T-cell (primary cell): Measurements from ENCODE around the gene KIAA1217. TPM values are rescaled to one million over a fixed set of nuclear protein-coding genes. Genes with fewer than 3 reads are reported as not detected.
"Not testable (repeated sequence)": the region's sequence is repeated elsewhere in the genome, so short reads cannot be mapped to it uniquely, and the experiment has no call there.

Experiments used
- ATAC-seq, 4 experiments: fragments of 200-7000 bp in 3 of 4; fragments of 150-1000 bp in 1 of 4; cut with Tn5 transposase; replicated peaks in 1 of 4; 1 replicate in 3 of 4; 2 replicates in 1 of 4; pipeline ENCODE4 v1.10.0; 2021; ENCODE audit warnings: moderate library complexity in 3 of 4, mild to moderate bottlenecking in 2 of 4, moderate number of reproducible peaks in 1 of 4
- CTCF ChIA-PET, 2 donors: fragments of 300-600 bp; sonication (Branson Sonifier 250); formaldehyde crosslinking; loops; one replicate each; lab custom pipeline; 2022; ENCODE audit warnings: antibody characterized with exemption in 2 of 2; lab: Charles Lee
- POLR2A ChIA-PET, 2 donors: fragments of 300-600 bp; sonication (Branson Sonifier 250); formaldehyde crosslinking; loops; one replicate each; lab custom pipeline; 2022; ENCODE audit warnings: antibody characterized with exemption in 2 of 2; lab: Charles Lee
- DNase-seq, 35 experiments: peaks; one replicate each; pipeline versions ENCODE4 v3.0.0 to v3.0.0-alpha.2; 2013 to 2023
- H3K27ac ChIP-seq: one replicate; pipeline ENCODE4 v1.5.1; 2013; ENCODE audit warnings: low read length
- H3K27me3 ChIP-seq, 2 experiments: replicated peaks in 1 of 2; 1 replicate in 1 of 2; 2 replicates in 1 of 2; pipeline versions ENCODE4 v1.6.1 to v1.7.0; 2013; ENCODE audit warnings: low read length in 1 of 2, mixed read lengths in 1 of 2; ENCODE audit not compliant: control insufficient read depth in 2 of 2, insufficient read depth in 2 of 2; ENCODE audit errors: extremely low read depth in 1 of 2
- H3K36me3 ChIP-seq, 2 donors: 1 replicate in 1 of 2; 2 replicates in 1 of 2; pipeline versions ENCODE4 v1.6.1 to v1.7.0; 2013; ENCODE audit warnings: low read length in 1 of 2; ENCODE audit not compliant: control insufficient read depth in 2 of 2, insufficient read depth in 1 of 2; ENCODE audit errors: extremely low read depth in 1 of 2
- H3K4me1 ChIP-seq, 2 experiments: 1 replicate in 1 of 2; 2 replicates in 1 of 2; pipeline versions ENCODE4 v1.6.1 to v1.7.0; 2013; ENCODE audit warnings: low read length in 2 of 2, mixed read lengths in 1 of 2; ENCODE audit not compliant: insufficient read depth in 2 of 2, control insufficient read depth in 1 of 2; ENCODE audit errors: extremely low read depth in 1 of 2
- H3K4me3 ChIP-seq, 2 donors: 1 replicate in 1 of 2; 2 replicates in 1 of 2; pipeline versions ENCODE4 v1.5.1 to v1.7.0; 2013; ENCODE audit warnings: mild to moderate bottlenecking in 2 of 2, low read length in 1 of 2, moderate library complexity in 1 of 2; ENCODE audit not compliant: control insufficient read depth in 1 of 2; ENCODE audit errors: extremely low read depth in 1 of 2
- H3K9me3 ChIP-seq: 2 replicates; pipeline ENCODE4 v1.7.0; 2013
- H3K27ac Mint-ChIP-seq, 2 donors: one replicate each; pipeline ENCODE4 v1.8.0; 2020 to 2021; ENCODE audit warnings: mild to moderate bottlenecking in 2 of 2, mixed read lengths in 2 of 2
- H3K27me3 Mint-ChIP-seq, 2 donors: one replicate each; pipeline ENCODE4 v1.8.0; 2021 to 2022; ENCODE audit warnings: mixed read lengths in 2 of 2
- H3K36me3 Mint-ChIP-seq: one replicate; pipeline ENCODE4 v1.8.0; 2021; ENCODE audit warnings: mixed read lengths
- H3K4me1 Mint-ChIP-seq, 3 donors: one replicate each; pipeline ENCODE4 v1.8.0; 2020 to 2022; ENCODE audit warnings: mixed read lengths in 3 of 3, mild to moderate bottlenecking in 1 of 3
- H3K4me3 Mint-ChIP-seq, 3 donors: one replicate each; pipeline ENCODE4 v1.8.0; 2020 to 2022; ENCODE audit warnings: mild to moderate bottlenecking in 3 of 3, mixed read lengths in 3 of 3, moderate library complexity in 3 of 3
- H3K9me3 Mint-ChIP-seq, 3 donors: one replicate each; pipeline ENCODE4 v1.8.0; 2020 to 2022; ENCODE audit warnings: mixed read lengths in 3 of 3
- WGBS: methylation state at CpG from one replicate; pipeline ENCODE4 v1.1.5; 2013; ENCODE audit warnings: missing lambda C conversion rate; ENCODE audit not compliant: insufficient coverage; 5-methylcytosine and 5-hydroxymethylcytosine counted together
- total RNA-seq, 35 experiments: library from RNA in 6 of 35; stranded (reverse) in 6 of 35; fragments of 120-200 nt in 1 of 35; gene quantifications; one replicate each; pipeline versions ENCODE4 v1.2.1 to v1.2.4 and lab custom pipeline; 2013 to 2026

The KIAA1217 gene
- total RNA-seq, 5 donors from 2014 or later (not counting 1 experiment from before 2014, with no cell fraction given), result 0.12 to 1.2 (median 0.66) TPM; not detected in 1

- H3K9me3 Mint-ChIP-seq, H3K9me3 ChIP-seq, H3K27ac Mint-ChIP-seq, CTCF ChIA-PET, H3K27ac ChIP-seq, H3K27me3 ChIP-seq, H3K4me3 Mint-ChIP-seq, POLR2A ChIA-PET, H3K36me3 Mint-ChIP-seq, H3K4me3 ChIP-seq, H3K4me1 Mint-ChIP-seq, H3K36me3 ChIP-seq, DNase-seq, H3K4me1 ChIP-seq, ATAC-seq: not testable (repeated sequence)
- WGBS, result no CpG with 5 or more reads among the region's 2 CpGs
- peaks cover 3 to 13% of the 10 kb centered on the region in 2 donors for H3K27me3 Mint-ChIP-seq
Measured at GRCh38 chr10:24442641-24443174, 233.8 kb downstream of the KIAA1217 start.

GRCh38 chr10:24444337-24444736, 235.4 kb downstream of the KIAA1217 start:
- no peaks in the 10 kb centered on the region for H3K9me3 Mint-ChIP-seq
- H3K27me3 Mint-ChIP-seq, result peaks cover 3 to 13% of the 10 kb centered on the region in 2 donors
- no peak for ATAC-seq
- no peak overlapping the region for H3K27ac ChIP-seq
- no peaks in the 10 kb centered on the region for H3K9me3 ChIP-seq
- POLR2A ChIA-PET, result no interaction called here
- no peak overlapping the region for H3K27ac Mint-ChIP-seq
- CTCF ChIA-PET, result no interaction called here
- H3K4me1 Mint-ChIP-seq, result peaks cover 0 to 3% (median 2%) of the 10 kb centered on the region in 3 donors
- no peak overlapping the region for H3K4me3 ChIP-seq
- H3K36me3 Mint-ChIP-seq, result no peaks in the 10 kb centered on the region
- peaks cover 0 to 3% of the 10 kb centered on the region in 2 experiments for H3K27me3 ChIP-seq
- no peak for DNase-seq
- 64% methylated on average over 2 of the region's 4 CpGs for WGBS
- no peaks in the 10 kb centered on the region for H3K4me1 ChIP-seq
- no peaks in the 10 kb centered on the region for H3K36me3 ChIP-seq
- no peak overlapping the region for H3K4me3 Mint-ChIP-seq

DNA sequence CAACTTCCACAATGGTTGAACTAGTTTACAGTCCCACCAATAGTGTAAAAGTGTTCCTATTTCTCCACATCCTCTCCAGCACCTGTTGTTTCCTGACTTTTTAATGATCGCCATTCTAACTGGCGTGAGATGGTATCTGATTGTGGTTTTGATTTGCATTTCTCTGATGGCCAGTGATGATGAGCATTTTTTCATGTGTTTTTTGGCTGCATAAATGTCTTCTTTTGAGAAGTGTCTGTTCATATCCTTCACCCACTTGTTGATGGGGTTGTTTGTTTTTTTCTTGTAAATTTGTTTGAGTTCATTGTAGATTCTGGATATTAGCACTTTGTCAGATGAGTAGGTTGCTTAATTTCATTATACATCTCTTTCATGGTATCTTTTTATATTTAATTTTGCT, 237.0 kb downstream of the KIAA1217 start:
- H3K27ac ChIP-seq, H3K4me3 Mint-ChIP-seq, H3K9me3 Mint-ChIP-seq, DNase-seq, H3K27me3 ChIP-seq, CTCF ChIA-PET, H3K4me3 ChIP-seq, H3K36me3 ChIP-seq, H3K27ac Mint-ChIP-seq, POLR2A ChIA-PET, H3K4me1 Mint-ChIP-seq, ATAC-seq, H3K36me3 Mint-ChIP-seq, H3K4me1 ChIP-seq, H3K9me3 ChIP-seq: not testable (repeated sequence)
- no CpG with 5 or more reads among the region's 2 CpGs for WGBS
- H3K27me3 Mint-ChIP-seq, result peaks cover 3 to 15% of the 10 kb centered on the region in 2 donors

DNA sequence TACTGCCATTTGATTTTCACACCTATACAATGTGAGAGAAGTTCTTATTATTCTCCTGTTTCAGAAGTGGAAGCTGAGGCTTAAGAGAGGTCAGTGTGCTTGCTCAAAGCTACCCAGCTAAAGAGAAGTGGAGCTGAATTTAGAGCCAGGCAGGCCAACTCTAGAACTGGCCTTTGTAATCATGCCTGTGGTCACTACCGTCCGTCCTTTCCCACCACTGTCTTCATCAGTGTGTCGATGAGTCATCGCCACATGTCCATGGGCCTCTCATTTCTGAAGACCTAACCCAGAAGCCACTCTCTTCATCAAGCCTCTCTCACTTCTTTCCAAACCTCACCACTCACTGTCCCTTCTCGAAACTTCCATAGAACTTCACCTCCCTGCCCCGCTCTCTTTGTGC, 237.8 kb downstream of the KIAA1217 start:
- ChIA-PET CTCF (interaction anchor here (0.6 kb wide), 2 partner anchors 15 to 71 kb away, joined by 3 to 9 read pairs; no protein-coding TSS in a partner anchor), POLR2A (no interaction called here)
- H3K27ac Mint-ChIP-seq, result no peak overlapping the region
- H3K4me1 ChIP-seq, result peaks cover 2 to 3% of the 10 kb centered on the region in 2 experiments
- H3K9me3 ChIP-seq, result no peaks in the 10 kb centered on the region
- H3K9me3 Mint-ChIP-seq, result no peaks in the 10 kb centered on the region
- no peaks in the 10 kb centered on the region for H3K36me3 Mint-ChIP-seq
- no peak overlapping the region for H3K4me3 Mint-ChIP-seq
- DNase-seq (no peak), ATAC-seq (no peak)
- peaks cover 6 to 20% of the 10 kb centered on the region in 2 donors for H3K27me3 Mint-ChIP-seq
- H3K4me1 Mint-ChIP-seq, result peaks cover 8 to 16% (median 10%) of the 10 kb centered on the region in 3 donors
- no peak overlapping the region for H3K27ac ChIP-seq
- WGBS, result 100% methylated on average over 1 of the region's 6 CpGs
- H3K4me3 ChIP-seq, result no peak overlapping the region
- H3K27me3 ChIP-seq, result peaks cover 0 to 3% of the 10 kb centered on the region in 2 experiments
- H3K36me3 ChIP-seq, result no peaks in the 10 kb centered on the region

- Histone ChIP-seq H3K36me3 (no peaks in the 10 kb centered on the region), H3K4me3 (no peak overlapping the region), H3K27me3 (peaks cover 0 to 3% of the 10 kb centered on the region in 2 experiments), H3K27ac (no peak overlapping the region), H3K9me3 (no peaks in the 10 kb centered on the region), H3K4me1 (peaks cover 2 to 8% of the 10 kb centered on the region in 2 experiments)
- peaks cover 11 to 20% (median 14%) of the 10 kb centered on the region in 3 donors for H3K4me1 Mint-ChIP-seq
- ChIA-PET CTCF (no interaction called here), POLR2A (no interaction called here)
- WGBS, result no CpG with 5 or more reads among the region's 3 CpGs
- H3K27ac Mint-ChIP-seq, result no peak overlapping the region
- H3K27me3 Mint-ChIP-seq, result peaks cover 7 to 19% of the 10 kb centered on the region in 2 donors
- no peak for DNase-seq
- H3K36me3 Mint-ChIP-seq, result no peaks in the 10 kb centered on the region
- H3K9me3 Mint-ChIP-seq, result no peaks in the 10 kb centered on the region
- no peak for ATAC-seq
- H3K4me3 Mint-ChIP-seq, result no peak overlapping the region
Measured at GRCh38 chr10:24448351-24448999, 239.5 kb downstream of the KIAA1217 start.

- Mint-ChIP-seq H3K27ac (no peak overlapping the region), H3K27me3 (peaks cover 8 to 18% of the 10 kb centered on the region in 2 donors), H3K4me3 (no peak overlapping the region), H3K9me3 (no peaks in the 10 kb centered on the region), H3K4me1 (peaks cover 11 to 20% (median 14%) of the 10 kb centered on the region in 3 donors), H3K36me3 (no peaks in the 10 kb centered on the region)
- H3K27ac ChIP-seq, result no peak overlapping the region
- no peaks in the 10 kb centered on the region for H3K9me3 ChIP-seq
- ChIA-PET CTCF (no interaction called here), POLR2A (no interaction called here)
- WGBS, result 25% methylated on average over 1 of the region's 5 CpGs
- no peak for DNase-seq
- peaks cover 2 to 8% of the 10 kb centered on the region in 2 experiments for H3K4me1 ChIP-seq
- peaks cover 0 to 3% of the 10 kb centered on the region in 2 experiments for H3K27me3 ChIP-seq
- no peak for ATAC-seq
- H3K36me3 ChIP-seq, result no peaks in the 10 kb centered on the region
- H3K4me3 ChIP-seq, result no peak overlapping the region
Measured at GRCh38 chr10:24449321-24449740, 240.4 kb downstream of the KIAA1217 start.
